HCEC 1CT (cell line): ENCODE data around the gene CARMIL3.
"Not testable (repeated sequence)": the region's sequence is repeated elsewhere in the genome, so short reads cannot be mapped to it uniquely, and the experiment has no call there.

Source experiments
- DNase-seq: peaks from one replicate; pipeline ENCODE4 v3.0.0-alpha.2; 2017

CARMIL3 gene

DNA sequence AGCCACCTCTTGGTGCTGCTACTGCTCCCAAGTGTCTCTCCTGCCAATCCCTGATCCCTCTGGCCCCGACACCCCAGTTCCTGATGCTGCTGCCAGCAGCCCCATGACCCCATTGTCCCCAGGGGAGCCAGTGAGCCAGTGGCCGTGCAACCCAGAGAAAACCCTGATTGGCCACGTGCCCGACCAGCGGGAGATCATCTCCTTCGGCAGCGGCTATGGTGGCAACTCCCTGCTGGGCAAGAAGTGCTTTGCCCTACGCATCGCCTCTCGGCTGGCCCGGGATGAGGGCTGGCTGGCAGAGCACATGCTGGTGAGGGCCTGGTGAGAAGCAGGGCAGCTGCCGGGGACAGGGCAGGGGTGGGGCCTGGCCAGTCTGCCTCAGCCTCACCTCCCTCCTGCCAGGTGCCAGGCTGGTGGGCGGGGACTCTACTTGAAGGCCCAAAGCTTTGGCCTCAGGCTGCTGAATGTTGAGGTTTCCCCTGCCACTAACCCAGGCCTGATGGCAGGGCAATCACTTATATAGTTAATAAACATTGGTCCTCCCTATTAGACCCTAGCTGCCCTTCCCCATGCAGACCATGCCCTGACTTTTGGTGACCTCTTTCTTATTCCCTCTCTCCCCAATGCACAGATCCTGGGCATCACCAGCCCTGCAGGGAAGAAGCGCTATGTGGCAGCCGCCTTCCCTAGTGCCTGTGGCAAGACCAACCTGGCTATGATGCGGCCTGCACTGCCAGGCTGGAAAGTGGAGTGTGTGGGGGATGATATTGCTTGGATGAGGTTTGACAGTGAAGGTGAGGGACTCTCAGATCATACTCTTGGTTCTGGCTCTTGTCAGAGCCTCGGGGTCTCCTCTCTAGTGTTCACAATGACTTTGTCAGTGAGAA is 47.4 kb downstream of the CARMIL3 start:
- DNase-seq, result no peak

DNA sequence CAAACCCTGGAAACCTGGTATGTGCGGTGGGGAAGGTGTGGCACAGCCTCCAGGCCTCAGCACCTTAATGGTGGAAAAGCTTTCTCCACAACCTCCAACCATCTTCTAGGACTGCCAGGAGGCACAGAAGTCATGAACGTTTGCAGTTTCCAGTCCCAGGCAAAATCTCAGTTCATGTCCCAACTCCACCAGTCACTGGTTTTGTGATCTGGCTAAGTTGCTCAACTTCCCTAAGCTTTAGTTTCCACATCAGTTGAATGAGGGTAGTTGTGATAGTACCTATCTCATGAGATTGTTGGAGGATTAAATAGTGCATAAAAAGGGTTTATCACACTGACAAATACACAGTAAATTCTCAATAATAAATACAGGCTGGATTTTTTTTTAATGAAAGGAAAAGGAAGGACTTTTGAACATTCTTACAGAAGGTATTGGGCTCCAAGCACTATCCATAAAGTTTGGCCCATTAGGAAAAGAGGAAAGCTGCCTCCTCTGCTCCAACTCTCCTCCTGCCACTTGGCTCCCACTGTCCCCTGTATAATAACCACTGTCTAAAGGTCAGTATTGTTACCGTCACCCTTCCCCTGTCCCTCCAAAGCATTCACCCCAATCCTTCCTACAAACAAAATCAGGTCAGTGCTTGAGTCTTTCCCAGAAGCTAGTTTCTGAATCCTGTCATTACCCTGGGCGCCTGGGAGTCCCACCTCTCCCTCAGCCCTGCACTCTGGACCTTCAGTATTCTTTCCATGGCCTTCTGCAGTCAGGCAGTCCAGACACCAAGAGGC is 48.6 kb downstream of the CARMIL3 start:
- DNase-seq, result no peak

DNA sequence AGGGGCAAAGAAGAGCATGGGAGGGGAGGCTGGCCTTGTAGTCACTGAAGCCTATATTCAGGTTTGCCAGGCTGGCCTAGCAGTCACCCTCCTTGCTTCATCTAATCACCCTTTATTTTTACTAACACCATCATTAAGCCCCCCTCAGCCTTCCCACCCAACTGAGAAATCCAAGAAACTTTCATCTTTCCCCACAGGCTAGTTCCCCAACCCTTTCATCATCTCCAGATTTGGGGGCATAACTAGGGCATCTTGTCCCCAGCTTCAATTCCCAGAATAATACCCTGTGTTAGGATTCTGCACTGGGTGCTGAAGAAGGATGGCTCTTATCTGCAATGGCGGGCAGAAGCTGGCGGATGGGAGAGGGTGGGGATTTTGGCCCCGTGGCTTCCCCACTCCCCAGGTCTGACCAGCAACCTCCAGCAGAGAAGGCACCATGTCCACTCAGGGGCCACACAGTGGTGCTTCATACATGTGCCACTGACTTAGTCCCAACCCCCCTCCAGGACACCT is 49.2 kb downstream of the CARMIL3 start:
- DNase-seq, result no peak

DNA sequence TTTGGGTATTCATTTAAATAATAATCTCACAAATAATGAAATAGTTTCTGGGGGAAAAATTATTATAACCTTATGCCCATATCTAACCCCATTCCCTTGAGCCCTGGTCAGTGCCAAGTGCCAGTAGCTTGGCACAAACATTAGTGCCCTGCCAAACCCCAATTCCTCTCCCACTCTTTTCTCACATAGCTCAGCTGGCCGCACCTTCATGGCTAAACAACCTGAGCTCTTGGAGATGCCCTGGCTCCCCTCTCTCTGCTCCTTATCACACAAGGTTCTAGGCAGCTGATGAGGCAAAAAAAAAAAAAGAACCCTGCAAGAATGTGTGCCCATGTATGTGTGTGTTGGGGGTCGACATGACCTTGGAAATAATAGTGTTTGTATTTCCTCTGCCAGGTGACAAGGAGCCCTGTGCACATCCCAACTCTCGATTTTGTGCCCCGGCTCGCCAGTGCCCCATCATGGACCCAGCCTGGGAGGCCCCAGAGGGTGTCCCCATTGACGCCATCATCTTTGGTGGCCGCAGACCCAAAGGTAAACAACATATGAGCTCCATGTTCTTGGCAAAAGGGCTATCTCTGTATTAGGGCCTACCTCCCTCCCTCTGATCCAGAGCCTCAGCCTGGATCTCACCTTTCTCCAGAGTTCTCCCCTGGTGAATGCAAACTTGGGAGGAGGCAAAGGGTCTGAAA is 50.7 kb downstream of the CARMIL3 start:
- DNase-seq, result no peak

DNA sequence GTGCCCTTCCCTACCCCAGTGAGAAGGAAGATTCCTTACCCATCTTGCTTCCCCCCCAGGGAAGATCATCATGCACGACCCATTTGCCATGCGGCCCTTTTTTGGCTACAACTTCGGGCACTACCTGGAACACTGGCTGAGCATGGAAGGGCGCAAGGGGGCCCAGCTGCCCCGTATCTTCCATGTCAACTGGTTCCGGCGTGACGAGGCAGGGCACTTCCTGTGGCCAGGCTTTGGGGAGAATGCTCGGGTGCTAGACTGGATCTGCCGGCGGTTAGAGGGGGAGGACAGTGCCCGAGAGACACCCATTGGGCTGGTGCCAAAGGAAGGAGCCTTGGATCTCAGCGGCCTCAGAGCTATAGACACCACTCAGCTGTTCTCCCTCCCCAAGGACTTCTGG is 51.6 kb downstream of the CARMIL3 start:
- DNase-seq, result no peak

DNA sequence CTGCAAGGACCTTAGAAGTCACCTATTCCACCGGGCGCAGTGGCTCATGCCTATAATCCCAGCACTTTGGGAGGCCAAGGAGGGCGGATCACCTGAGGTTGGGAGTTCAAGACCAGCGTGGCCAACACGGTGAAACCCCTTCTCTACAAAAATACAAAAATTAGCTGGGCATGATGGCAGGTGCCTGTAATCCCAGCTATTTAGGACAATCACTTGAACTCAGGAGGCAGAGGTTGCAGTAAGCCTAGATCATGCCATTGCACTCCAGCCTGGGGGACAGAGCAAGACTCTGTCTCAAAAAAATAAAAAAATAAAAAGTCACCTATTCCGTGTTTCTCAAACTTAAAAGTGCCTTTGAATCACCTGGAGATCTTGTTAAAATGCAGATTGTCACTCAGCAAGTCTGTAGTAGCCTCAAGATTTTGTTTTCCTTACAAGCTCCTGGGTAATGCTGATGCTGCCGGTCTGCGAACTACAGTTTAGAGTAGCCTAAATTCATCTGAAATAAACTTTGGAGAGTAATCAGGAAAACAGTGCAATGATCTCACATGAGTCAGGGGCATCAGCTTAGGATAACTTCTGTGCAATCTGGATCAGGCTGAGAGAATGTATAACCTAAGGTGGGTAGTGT is 53.9 kb downstream of the CARMIL3 start:
- not testable (repeated sequence) for DNase-seq

DNA sequence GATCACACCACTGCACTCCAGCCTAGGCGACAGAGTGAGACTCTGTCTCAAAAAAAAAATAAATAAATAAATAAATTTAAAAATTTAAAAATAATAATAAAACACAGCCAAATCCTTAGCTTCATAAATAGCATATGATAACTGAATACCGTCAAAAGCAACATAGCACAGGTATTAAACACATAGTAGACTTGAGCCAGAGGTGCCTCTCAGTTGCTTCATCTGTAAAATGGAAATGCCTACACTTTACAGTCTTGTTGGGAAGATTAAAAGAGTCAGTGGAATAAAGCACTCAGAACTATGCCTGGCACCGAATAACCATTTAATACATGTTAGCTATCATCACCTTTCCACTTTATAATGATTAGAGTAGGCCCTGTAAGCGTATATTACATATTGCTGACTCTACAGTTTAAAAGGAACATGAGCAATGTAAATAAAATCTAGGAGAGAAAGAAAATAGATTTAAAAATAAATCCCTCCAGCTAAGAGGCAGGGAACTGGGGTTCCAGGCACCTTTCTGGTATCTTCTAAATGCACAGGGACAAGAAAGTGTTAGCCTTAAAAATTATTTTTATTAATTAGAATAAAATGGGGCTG is 55.0 kb downstream of the CARMIL3 start:
- no peak for DNase-seq

DNA sequence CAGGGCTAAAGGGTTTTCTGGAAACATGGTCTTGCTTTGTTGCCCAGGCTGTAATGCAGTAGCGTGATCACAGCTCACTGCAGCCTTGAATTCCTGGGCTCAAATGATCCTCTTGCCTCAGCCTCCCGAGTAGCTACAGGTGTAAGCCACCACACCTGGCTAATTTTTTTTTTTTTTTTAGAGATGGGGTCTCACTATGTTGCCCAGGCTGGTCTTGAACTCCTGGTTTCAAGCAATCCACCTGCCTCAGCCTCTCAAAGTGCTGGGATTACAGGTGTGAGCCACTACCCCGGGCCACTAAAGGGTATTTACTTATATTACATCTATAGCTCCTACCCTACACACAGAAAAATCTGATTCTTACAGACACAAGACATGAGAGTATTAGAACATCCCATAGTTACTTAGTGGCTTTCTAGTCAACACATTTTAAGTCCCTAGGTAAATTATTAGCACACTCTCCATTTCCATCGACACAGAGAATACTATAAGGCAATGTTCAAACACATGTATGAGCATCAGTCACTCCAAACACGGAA is 56.6 kb downstream of the CARMIL3 start:
- no peak for DNase-seq

DNA sequence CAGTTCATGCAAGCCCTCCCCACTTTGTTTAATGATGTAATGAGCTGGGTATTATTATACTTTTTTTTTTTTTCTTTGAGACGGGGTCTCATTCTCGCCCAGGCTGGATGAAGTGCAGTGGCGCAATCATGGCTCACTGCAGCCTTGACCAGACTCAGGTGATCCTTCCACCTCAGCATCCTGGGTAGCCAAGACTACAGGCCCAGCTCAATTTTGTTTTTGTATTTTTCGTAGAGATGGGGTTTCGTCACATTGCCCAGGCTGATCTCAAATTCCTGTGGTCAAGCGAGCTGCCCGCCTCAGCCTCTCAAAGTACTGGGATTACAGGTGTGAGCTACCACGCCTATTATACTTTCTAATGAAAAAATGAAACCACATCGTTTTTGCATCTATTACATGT is 58.3 kb downstream of the CARMIL3 start:
- no peak for DNase-seq

DNA sequence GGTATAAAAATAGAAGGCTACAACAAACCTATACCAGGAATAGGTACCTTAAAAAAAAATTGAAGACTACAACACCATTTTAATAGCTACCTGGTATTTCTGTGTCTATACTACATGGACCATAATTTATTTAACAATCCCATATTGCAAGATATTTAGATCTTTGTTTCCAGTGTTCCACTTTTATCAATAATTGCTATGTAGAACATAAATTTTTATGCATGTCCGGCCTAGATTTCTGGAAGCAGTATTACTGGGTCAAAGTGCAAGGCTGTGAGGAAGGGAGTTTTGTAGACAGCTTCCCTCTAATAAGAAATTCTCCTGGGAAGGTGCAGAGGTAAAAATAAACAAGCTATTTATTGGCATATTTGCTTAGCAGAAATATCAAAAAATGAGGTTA is 58.7 kb downstream of the CARMIL3 start:
- no peak for DNase-seq

DNA sequence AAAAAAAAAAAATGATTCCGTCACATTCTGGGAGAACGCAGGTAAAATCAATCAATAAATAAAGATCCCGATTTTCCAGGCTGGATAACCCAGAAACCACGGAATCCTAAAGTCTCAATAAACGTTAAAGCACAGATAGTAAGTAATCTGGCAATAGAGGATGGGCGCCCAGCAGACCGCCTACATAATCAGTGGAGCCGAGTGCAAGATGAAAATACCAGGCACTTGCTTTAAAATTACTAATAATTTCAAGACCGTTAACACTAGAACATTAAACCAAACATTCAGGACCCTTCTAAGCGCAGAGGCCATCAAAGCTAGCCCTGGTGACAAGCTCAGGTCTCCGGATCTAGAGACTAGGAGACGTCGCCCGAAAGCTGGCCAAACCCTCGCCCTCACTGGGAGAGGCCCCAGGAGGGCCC is 61.6 kb downstream of the CARMIL3 start:
- peak; percentile 1 for DNase-seq

DNA sequence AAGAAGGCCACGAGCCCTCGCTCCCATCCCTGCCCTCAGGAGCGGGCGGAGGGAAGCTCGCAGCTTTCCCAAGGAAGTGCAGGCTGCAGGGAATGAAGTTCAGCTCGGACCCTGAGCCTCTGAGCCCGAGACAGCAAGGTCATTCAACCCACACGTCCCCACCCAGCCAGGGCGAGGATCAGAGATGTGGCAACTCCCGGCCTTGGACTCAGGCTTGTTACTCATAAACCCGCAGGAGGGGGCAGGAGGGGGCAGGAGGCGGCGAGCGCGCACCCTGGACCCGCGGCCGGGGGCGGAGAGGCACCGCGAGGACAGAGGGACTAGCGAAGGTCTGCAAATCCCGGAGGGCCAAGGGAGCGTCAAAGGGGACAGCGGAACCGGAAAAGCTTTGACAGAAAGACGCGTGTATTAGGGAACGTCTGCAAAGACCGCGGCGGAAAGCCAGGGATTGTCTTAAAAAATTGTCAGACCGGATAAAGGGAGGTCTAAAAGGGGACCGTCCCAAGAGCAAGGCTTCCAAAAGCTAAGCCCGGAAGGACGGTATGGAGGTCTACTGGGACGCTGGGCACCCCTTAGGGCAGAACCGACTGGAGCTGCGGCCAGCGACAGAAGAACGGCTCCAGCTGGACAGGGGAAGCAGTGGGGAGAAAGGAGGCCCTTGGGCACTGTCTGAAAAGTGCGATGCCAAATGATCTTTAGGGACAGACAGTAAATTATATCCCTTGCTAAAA is 62.2 kb downstream of the CARMIL3 start:
- peak; percentile 90 for DNase-seq

DNA sequence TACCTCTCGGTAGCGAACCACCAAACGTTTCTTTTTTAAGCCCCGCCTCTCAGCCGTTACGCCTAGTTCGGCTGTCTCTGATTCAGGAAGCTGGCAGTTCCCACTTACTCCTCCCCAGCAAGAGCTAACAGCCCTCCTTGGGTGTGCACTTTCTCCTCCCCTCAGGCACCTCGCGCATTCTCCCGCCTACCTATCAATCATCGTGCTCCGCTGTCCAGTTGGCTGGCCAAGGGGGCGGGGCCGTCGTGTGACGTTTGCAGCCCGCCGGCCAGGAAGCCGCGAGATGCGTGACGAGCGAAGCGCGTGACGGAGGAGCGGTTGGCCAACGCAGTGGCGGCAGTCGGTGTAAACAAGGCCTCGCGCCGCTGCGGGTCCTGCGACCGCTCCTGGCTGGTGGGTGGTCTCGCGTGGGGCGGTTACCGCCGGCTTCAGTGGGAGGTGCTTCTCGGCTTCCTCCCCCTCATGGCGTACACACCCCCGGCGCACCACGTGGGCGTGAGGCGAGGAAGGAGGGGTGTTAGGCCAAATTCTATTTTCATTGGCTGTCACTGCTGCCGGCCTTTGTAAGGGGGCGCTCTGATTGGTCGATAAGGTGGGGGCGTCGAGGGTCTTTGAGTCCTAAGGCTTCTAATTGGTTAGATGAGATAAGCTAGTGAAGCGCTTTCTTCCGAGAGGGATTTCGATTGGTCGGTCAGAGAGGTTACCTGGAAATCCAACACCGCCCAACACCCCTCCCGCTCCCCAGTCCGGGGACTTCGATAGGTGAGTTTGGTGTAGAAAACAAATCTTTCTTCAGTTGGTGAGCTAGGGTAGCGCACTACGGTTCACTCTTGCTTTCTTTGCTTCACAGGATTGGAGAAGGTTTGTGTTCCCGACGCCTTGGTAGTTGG is 63.0 kb downstream of the CARMIL3 start, which contains the start of the genes DCAF11 and NRL:
Gene DCAF11 (plus strand): TSS at position 246 of the 890 bp plus-strand sequence. CDS start 818 bp downstream, outside the sequence.
Gene NRL (minus strand): TSS at position 418 of the 890 bp plus-strand sequence. CDS start 32,101 bp downstream, outside the sequence.
- peak; percentile 100 for DNase-seq

DNA sequence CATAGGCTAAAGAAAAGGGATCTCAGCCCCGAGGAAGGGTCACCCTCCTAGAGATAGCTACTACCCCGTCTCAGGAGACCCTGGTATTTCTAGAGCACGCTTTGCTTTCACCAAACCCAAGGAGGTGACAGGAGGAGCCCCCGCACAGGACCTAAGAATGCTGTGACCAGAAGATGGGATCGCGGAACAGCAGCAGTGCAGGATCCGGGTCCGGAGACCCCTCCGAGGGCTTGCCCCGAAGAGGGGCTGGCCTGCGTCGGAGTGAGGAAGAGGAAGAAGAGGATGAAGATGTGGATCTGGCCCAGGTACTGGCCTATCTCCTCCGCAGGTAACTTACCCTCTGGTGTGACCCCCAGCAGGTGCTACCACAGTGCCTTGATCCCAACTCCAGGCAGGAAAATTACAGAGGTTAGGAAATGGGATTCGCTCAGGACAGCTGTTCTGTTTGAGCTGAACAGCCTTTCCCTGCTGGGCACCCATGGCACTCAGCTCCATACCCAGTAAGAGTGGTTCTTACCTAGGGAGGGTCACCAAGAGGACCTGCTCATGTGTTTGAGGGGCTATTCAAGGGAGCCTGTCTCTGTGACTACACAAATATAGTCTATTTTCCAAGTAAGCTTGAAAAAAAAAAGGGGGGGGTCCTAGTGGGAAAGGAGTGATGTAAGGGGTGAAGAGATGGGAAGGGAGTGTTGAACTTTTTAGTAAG is 63.8 kb downstream of the CARMIL3 start:
- DNase-seq, result no peak

DNA sequence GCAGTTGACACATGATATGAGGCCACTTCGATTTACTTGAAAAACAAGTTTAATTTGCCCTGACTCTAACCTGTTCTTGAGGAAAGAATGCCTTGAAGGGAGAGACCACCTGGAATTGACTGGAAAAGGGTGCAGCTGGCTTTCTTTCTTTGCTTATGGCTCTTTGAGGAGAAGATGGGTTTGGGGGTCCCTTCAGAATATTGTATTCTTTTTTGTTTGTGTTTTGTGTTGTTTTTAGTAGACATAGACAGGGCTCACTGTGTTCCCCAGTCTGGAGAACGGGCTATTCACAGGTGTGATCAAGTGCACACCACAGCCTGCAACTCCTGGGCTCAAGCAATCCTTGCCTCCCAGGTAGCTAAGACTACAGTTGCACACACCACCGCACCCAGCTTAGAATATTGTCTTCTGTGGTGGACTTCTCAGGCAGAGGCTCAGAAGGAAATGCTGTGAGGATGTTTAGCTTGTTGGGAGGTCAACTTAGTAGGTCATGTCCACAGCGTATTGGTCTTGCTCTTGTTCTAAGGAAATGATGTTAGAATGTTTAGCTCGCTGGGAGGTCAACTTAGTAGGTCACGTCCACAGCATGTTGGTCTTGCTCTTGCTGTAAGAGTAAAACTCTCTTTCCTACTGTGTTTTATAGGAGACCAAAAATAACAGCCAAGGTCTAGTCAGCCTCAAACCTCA is 64.5 kb downstream of the CARMIL3 start:
- no peak for DNase-seq

DNA sequence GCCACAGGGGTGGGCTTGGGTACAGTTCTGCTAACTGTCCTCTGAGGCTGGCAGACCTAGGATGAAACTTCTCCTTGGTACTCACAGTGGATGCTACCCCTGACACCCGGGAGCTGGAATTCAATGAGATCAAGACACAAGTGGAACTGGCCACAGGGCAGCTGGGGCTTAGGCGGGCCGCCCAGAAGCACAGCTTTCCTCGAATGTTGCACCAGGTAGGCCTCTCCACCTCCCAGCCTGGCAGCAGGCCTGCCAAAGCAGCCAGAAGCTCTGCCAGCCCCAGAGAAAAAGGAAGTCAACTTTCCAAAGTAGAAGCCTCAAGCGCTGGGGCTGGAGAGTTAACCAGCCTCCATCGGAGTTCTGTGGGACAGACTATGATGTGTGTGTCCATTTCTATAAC is 65.4 kb downstream of the CARMIL3 start:
- no peak for DNase-seq
